SK-N-SH (cell line): ENCODE results near the gene AKT3. TPM values are rescaled to one million over a fixed set of nuclear protein-coding genes. Genes with fewer than 3 reads are reported as not detected.

Experiments used
- CTCF ChIA-PET: fragments of 300-600, 350-600 bp; formaldehyde crosslinking; extraction: SDS; loops from one replicate; lab custom pipeline; 2021; lab: Yijun Ruan, JAX
- POLR2A ChIA-PET: fragments of 350-600 bp; sonication (Branson Sonifier 250); formaldehyde crosslinking; extraction: SDS; loops from one replicate; lab custom pipeline; 2020; ENCODE audit warnings: antibody characterized with exemption, inconsistent platforms; lab: Yijun Ruan, JAX
- DNase-seq: peaks from one replicate; pipeline ENCODE4 v3.0.0; 2012
- H2AFZ ChIP-seq: fragments of 200-600 bp; sonication (generic); 2 replicates; pipeline ENCODE4 v1.8.1; 2016; ENCODE audit warnings: antibody characterized with exemption, mild to moderate bottlenecking, low read depth
- H3F3A ChIP-seq: fragments of 200-600 bp; sonication (generic); replicated peaks from 2 replicates; pipeline ENCODE3; 2016; ENCODE audit warnings: antibody characterized with exemption, mild to moderate bottlenecking; ENCODE audit not compliant: insufficient read depth
- H3K27ac ChIP-seq, 2 experiments: fragments of 200-500 bp in 1 of 2; fragments of 200-600 bp in 1 of 2; sonication (Bioruptor generic) in 1 of 2; sonication (generic), shearing (Covaris generic) in 1 of 2; 2 replicates each; pipeline versions ENCODE4 v1.5.1 to v1.6.1; 2014 to 2016; ENCODE audit warnings: low read depth in 2 of 2, inconsistent platforms in 1 of 2, low read length in 1 of 2, mild to moderate bottlenecking in 1 of 2, mixed read lengths in 1 of 2
- H3K27me3 ChIP-seq: fragments of 200-600 bp; sonication (generic), shearing (Covaris generic); 2 replicates; pipeline ENCODE4 v1.6.1; 2016; ENCODE audit warnings: mixed run types; ENCODE audit not compliant: insufficient read depth
- H3K36me3 ChIP-seq, 2 experiments: fragments of 200-500 bp in 1 of 2; fragments of 200-600 bp in 1 of 2; sonication (Bioruptor generic) in 1 of 2; sonication (generic) in 1 of 2; replicated peaks in 1 of 2; 2 replicates each; pipeline versions ENCODE3 to v1.5.1; 2014 to 2016; ENCODE audit warnings: low read length in 1 of 2, mild to moderate bottlenecking in 1 of 2; ENCODE audit not compliant: insufficient read depth in 2 of 2, control insufficient read depth in 1 of 2
- H3K4me1 ChIP-seq, 2 experiments: fragments of 200-500 bp in 1 of 2; fragments of 200-600 bp in 1 of 2; sonication (Bioruptor generic) in 1 of 2; sonication (generic), shearing (Covaris generic) in 1 of 2; 2 replicates each; pipeline versions ENCODE4 v1.5.1 to v1.6.1; 2014 to 2016; ENCODE audit warnings: low read depth in 1 of 2, low read length in 1 of 2, mixed run types in 1 of 2; ENCODE audit not compliant: insufficient read depth in 2 of 2, control insufficient read depth in 1 of 2
- H3K4me2 ChIP-seq: fragments of 200-600 bp; sonication (generic), shearing (Covaris generic); 2 replicates; pipeline ENCODE4 v1.6.1; 2017; ENCODE audit warnings: mixed run types
- H3K4me3 ChIP-seq, 2 experiments: fragments of 200-500 bp in 1 of 2; fragments of 200-600 bp in 1 of 2; sonication (Bioruptor generic) in 1 of 2; sonication (generic), shearing (Covaris generic) in 1 of 2; 2 replicates each; pipeline versions ENCODE4 v1.5.1 to v1.8.1; 2014 to 2016; ENCODE audit warnings: low read depth in 2 of 2, inconsistent platforms in 1 of 2, low read length in 1 of 2, mild to moderate bottlenecking in 1 of 2, mixed read lengths in 1 of 2, moderate library complexity in 1 of 2
- H3K79me2 ChIP-seq: fragments of 200-600 bp; sonication (generic); 2 replicates; pipeline ENCODE4 v1.8.1; 2017; ENCODE audit warnings: mild to moderate bottlenecking; ENCODE audit not compliant: insufficient read depth
- H3K9ac ChIP-seq: fragments of 200-600 bp; sonication (generic); 2 replicates; pipeline ENCODE4 v1.6.1; 2017; ENCODE audit warnings: mixed run types
- H3K9me2 ChIP-seq: fragments of 200-600 bp; sonication (generic); 2 replicates; pipeline ENCODE4 v1.6.1; 2017; ENCODE audit warnings: mixed run types
- H3K9me3 ChIP-seq: fragments of 200-600 bp; sonication (generic); 2 replicates; pipeline ENCODE4 v1.6.1; 2017; ENCODE audit warnings: mixed run types, mild to moderate bottlenecking, moderate library complexity
- H4K20me1 ChIP-seq: fragments of 200-600 bp; sonication (generic); 2 replicates; pipeline ENCODE4 v1.6.1; 2017; ENCODE audit warnings: mild to moderate bottlenecking, mixed run types; ENCODE audit not compliant: insufficient read depth
- CHD2 ChIP-seq: fragments of 150-350 bp; IDR thresholded peaks from 2 replicates; pipeline ENCODE4 v1.6.1; 2018; ENCODE audit warnings: low read length; ENCODE audit not compliant: partially characterized antibody
- ELF1 ChIP-seq: IDR thresholded peaks from 2 replicates; pipeline ENCODE4 v1.4.0; 2012
- EP300 ChIP-seq, 2 experiments: IDR thresholded peaks; 2 replicates each; pipeline versions ENCODE4 v1.4.0 to v1.6.1; 2012; ENCODE audit warnings: borderline replicate concordance in 1 of 2, low read depth in 1 of 2, low read length in 1 of 2
- FOXJ3 ChIP-seq: sonication (generic); formaldehyde crosslinking; IDR thresholded peaks from 2 replicates; pipeline ENCODE4 v1.5.1; 2020; ENCODE audit warnings: mild to moderate bottlenecking, missing genetic modification reagents
- FOXM1 ChIP-seq: IDR thresholded peaks from 2 replicates; pipeline ENCODE4 v1.4.0; 2012; ENCODE audit warnings: low read depth, mild to moderate bottlenecking
- GABPA ChIP-seq: IDR thresholded peaks from 2 replicates; pipeline ENCODE4 v1.4.0; 2012; ENCODE audit warnings: low read depth, mild to moderate bottlenecking
- NRF1 ChIP-seq: IDR thresholded peaks from 2 replicates; pipeline ENCODE4 v1.6.1; 2012; ENCODE audit warnings: low read depth, mild to moderate bottlenecking, low read length
- POLR2AphosphoS5 ChIP-seq: IDR thresholded peaks from 2 replicates; pipeline ENCODE4 v1.6.1; 2012; ENCODE audit warnings: low read depth, low read length
- RAD21 ChIP-seq: IDR thresholded peaks from 2 replicates; pipeline ENCODE4 v1.6.1; 2012; ENCODE audit warnings: mild to moderate bottlenecking, low read length
- RCOR1 ChIP-seq: fragments of 150-350 bp; IDR thresholded peaks from 2 replicates; pipeline ENCODE4 v1.6.1; 2017; ENCODE audit warnings: antibody characterized with exemption, low read length
- RXRA ChIP-seq: IDR thresholded peaks from 2 replicates; pipeline ENCODE4 v1.4.0; 2012; ENCODE audit warnings: low read depth, mild to moderate bottlenecking, borderline replicate concordance
- SMC3 ChIP-seq: IDR thresholded peaks from 2 replicates; pipeline ENCODE4 v1.6.1; 2012; ENCODE audit warnings: low read depth, low read length, improper control_type of control experiment
- TCF12 ChIP-seq: IDR thresholded peaks from 2 replicates; pipeline ENCODE4 v1.4.0; 2012
- WGBS: methylation state at CpG from one replicate; pipeline ENCODE4 v1.1.6; 2017; ENCODE audit warnings: low lambda C conversion rate; 5-methylcytosine and 5-hydroxymethylcytosine counted together
- polyA plus RNA-seq, 3 experiments: library from polyadenylated mRNA; depleted of rRNA; stranded (reverse); fragments of >200 nt; gene quantifications; 2 replicates each; pipeline ENCODE4 v1.2.3, GENCODE V29; 2012
- TF ChIP-seq, protein P1 (sequence below): fragments of 150-350 bp; IDR thresholded peaks from 2 replicates; pipeline ENCODE4 v1.6.1; 2016; ENCODE audit warnings: mild to moderate bottlenecking, low read depth, low read length
- TF ChIP-seq, protein P2 (sequence below): IDR thresholded peaks from 2 replicates; pipeline ENCODE4 v1.4.0; 2012; ENCODE audit warnings: low read depth
- TF ChIP-seq, protein P3 (sequence below): fragments of 150-350 bp; IDR thresholded peaks from 2 replicates; pipeline ENCODE4 v1.6.1; 2017; ENCODE audit warnings: antibody characterized with exemption, low read length, low read depth, borderline replicate concordance
- TF ChIP-seq, protein P4 (sequence below): IDR thresholded peaks from 2 replicates; pipeline ENCODE4 v1.4.0; 2012; ENCODE audit warnings: low read depth, borderline replicate concordance
- TF ChIP-seq, protein P5 (sequence below): IDR thresholded peaks from 2 replicates; pipeline ENCODE4 v1.4.0; 2012; ENCODE audit warnings: low read depth, borderline replicate concordance
- TF ChIP-seq, protein P6 (sequence below): IDR thresholded peaks from 2 replicates; pipeline ENCODE4; 2012

Gene AKT3
- polyA plus RNA-seq, 1 of the 3 experiments (the other 2 are of a cell fraction), result 12.7 TPM

DNA sequence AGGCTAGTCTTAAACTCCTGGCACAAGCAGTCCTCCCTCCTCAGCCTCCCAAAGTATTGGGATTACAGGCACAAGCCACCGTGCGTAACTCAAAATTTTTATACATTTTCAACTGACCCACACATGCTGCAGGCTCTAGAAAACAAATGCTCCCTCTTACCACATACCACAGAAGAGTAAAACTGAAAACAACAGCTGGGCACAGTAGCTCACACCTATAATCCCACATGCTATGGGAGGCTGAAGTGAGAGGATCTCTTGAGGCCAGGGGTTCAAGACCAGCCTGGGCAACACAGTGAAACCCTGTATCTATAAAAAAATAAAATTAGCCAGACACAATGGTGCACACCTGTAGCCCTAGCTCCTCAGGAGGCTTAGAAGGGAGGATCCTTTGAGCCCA, 56.7 kb downstream of the AKT3 start:
- H2AFZ ChIP-seq, result no peak overlapping the region
- no peak overlapping the region for H3K4me2 ChIP-seq
- no peak overlapping the region for H3K27ac ChIP-seq
- 95% methylated on average over 2 of the region's 2 CpGs for WGBS
- peaks cover 17% of the 10 kb centered on the region; the same call in 1 of the 2 replicates for H4K20me1 ChIP-seq
- H3K9me2 ChIP-seq, result no peaks in the 10 kb centered on the region
- H3K27me3 ChIP-seq, result no peaks in the 10 kb centered on the region
- peaks cover 92% of the 10 kb centered on the region for H3K79me2 ChIP-seq
- TF ChIP-seq SMC3, result no peak
- no peak for TF ChIP-seq ELF1
- no peak for TF ChIP-seq RAD21
- CTCF ChIA-PET, result interaction anchor here (1.3 to 1.6 kb wide), 2 partner anchors 30 to 44 kb away, joined by 3 to 4 read pairs; no protein-coding TSS in a partner anchor
- H3K4me1 ChIP-seq, result no peaks in the 10 kb centered on the region; a peak in 1 of 4 replicates
- H3K9me3 ChIP-seq, result no peaks in the 10 kb centered on the region
- POLR2A ChIA-PET, result no interaction called here
- H3F3A ChIP-seq, result no peaks in the 10 kb centered on the region
- no peak overlapping the region for H3K9ac ChIP-seq
- H3K36me3 ChIP-seq, result peaks cover 0 to 11% of the 10 kb centered on the region in 2 experiments
- no peak for DNase-seq
- no peak overlapping the region for H3K4me3 ChIP-seq

DNA sequence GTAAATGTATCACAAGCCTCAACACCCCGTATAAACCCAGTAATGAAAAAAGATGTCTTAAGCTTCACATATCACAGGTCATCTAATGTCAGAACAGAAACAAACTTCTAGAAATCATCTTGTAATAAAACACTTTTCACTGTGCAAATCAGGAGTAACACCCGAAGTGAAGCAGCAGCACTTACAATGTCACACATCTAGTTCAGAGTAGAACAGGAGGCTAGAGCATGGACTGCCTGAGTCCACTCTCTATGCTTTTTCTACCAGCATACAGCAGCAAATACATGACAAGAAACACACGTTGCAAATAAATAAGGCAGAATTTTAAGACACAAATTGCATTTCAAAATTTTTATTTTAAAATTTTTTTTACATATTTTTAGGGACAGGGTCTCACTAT, 57.2 kb downstream of the AKT3 start:
- POLR2A ChIA-PET, result no interaction called here
- CTCF ChIA-PET, result interaction anchor here (1.3 to 1.6 kb wide), 2 partner anchors 30 to 44 kb away, joined by 3 to 4 read pairs; no protein-coding TSS in a partner anchor
- Histone ChIP-seq H3K4me2 (no peak overlapping the region), H2AFZ (no peak overlapping the region), H4K20me1 (peaks cover 17% of the 10 kb centered on the region; the same call in 1 of the 2 replicates), H3K27ac (no peak overlapping the region), H3K9me3 (no peaks in the 10 kb centered on the region), H3K9ac (no peak overlapping the region), H3K4me1 (no peaks in the 10 kb centered on the region; a peak in 1 of 4 replicates), H3K79me2 (peaks cover 93% of the 10 kb centered on the region), H3K9me2 (no peaks in the 10 kb centered on the region), H3K27me3 (no peaks in the 10 kb centered on the region), H3F3A (no peaks in the 10 kb centered on the region), H3K4me3 (no peak overlapping the region), H3K36me3 (peaks cover 0 to 13% of the 10 kb centered on the region in 2 experiments)
- 88% methylated on average over 3 of the region's 3 CpGs for WGBS
- TF ChIP-seq TCF12 (no peak), CHD2 (no peak), FOXM1 (no peak), EP300 (IDR thresholded peaks at IDR 0.05; ENCODE audit: borderline replicate concordance in 1 of 2, low read depth in 1 of 2, low read length in 1 of 2) (no peak), FOXJ3 (CRISPR knock-in tag) (no peak), POLR2AphosphoS5 (no peak), GABPA (no peak), RAD21 (no peak), RCOR1 (no peak), RXRA (no peak), NRF1 (no peak)
- TF ChIP-seq, protein P1, sequence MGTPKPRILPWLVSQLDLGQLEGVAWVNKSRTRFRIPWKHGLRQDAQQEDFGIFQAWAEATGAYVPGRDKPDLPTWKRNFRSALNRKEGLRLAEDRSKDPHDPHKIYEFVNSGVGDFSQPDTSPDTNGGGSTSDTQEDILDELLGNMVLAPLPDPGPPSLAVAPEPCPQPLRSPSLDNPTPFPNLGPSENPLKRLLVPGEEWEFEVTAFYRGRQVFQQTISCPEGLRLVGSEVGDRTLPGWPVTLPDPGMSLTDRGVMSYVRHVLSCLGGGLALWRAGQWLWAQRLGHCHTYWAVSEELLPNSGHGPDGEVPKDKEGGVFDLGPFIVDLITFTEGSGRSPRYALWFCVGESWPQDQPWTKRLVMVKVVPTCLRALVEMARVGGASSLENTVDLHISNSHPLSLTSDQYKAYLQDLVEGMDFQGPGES, result no peak
- TF ChIP-seq, protein P2, sequence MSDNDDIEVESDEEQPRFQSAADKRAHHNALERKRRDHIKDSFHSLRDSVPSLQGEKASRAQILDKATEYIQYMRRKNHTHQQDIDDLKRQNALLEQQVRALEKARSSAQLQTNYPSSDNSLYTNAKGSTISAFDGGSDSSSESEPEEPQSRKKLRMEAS, result no peak
- TF ChIP-seq, protein P3, sequence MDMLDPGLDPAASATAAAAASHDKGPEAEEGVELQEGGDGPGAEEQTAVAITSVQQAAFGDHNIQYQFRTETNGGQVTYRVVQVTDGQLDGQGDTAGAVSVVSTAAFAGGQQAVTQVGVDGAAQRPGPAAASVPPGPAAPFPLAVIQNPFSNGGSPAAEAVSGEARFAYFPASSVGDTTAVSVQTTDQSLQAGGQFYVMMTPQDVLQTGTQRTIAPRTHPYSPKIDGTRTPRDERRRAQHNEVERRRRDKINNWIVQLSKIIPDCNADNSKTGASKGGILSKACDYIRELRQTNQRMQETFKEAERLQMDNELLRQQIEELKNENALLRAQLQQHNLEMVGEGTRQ, result no peak
- TF ChIP-seq, protein P4, sequence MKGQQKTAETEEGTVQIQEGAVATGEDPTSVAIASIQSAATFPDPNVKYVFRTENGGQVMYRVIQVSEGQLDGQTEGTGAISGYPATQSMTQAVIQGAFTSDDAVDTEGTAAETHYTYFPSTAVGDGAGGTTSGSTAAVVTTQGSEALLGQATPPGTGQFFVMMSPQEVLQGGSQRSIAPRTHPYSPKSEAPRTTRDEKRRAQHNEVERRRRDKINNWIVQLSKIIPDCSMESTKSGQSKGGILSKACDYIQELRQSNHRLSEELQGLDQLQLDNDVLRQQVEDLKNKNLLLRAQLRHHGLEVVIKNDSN, result no peak
- TF ChIP-seq, protein P5, sequence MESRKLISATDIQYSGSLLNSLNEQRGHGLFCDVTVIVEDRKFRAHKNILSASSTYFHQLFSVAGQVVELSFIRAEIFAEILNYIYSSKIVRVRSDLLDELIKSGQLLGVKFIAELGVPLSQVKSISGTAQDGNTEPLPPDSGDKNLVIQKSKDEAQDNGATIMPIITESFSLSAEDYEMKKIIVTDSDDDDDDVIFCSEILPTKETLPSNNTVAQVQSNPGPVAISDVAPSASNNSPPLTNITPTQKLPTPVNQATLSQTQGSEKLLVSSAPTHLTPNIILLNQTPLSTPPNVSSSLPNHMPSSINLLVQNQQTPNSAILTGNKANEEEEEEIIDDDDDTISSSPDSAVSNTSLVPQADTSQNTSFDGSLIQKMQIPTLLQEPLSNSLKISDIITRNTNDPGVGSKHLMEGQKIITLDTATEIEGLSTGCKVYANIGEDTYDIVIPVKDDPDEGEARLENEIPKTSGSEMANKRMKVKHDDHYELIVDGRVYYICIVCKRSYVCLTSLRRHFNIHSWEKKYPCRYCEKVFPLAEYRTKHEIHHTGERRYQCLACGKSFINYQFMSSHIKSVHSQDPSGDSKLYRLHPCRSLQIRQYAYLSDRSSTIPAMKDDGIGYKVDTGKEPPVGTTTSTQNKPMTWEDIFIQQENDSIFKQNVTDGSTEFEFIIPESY, result no peak
- TF ChIP-seq, protein P6, sequence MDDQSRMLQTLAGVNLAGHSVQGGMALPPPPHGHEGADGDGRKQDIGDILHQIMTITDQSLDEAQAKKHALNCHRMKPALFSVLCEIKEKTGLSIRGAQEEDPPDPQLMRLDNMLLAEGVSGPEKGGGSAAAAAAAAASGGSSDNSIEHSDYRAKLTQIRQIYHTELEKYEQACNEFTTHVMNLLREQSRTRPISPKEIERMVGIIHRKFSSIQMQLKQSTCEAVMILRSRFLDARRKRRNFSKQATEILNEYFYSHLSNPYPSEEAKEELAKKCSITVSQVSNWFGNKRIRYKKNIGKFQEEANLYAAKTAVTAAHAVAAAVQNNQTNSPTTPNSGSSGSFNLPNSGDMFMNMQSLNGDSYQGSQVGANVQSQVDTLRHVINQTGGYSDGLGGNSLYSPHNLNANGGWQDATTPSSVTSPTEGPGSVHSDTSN, result no peak
- DNase-seq, result no peak
